ENCODE results near the gene TENT5C. TPM values are rescaled to one million over a fixed set of nuclear protein-coding genes. Genes with fewer than 3 reads are reported as not detected.

TENT5C gene
- total and polyA plus RNA-seq, 2 of the 13 experiments (the other 11 are each of a cell fraction or from before 2014, with no cell fraction given): 0.02 to 0.38 TPM

DNA sequence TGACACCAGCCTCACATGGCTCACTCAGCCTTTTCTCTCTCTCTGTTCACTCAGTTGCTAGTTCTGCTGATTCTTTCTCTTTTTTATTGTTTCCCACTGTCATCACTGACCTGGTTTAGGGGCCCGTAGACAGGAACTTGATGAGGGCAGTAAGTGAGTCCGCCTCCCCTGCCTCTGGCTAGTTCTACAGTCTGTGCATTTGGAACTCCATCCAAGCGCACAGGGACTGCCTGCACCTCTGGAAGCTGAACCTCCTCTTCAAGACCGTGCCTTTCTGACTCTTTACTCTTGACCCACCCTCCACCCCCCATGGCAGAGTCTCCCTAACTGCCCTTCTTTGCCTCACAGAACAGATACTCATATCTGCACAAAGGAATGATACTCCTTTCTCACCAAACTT lies 4.2 kb downstream of the TENT5C start:
- FAIRE-seq (no peak), DNase-seq (ENCODE audit: low spot score) (no peak), ATAC-seq (no peak)
- Histone ChIP-seq H3K9me3 (ENCODE audit: low read length) (no peaks in the 10 kb centered on the region), H3K36me3 (replicated peaks in 1 of 2; ENCODE audit: control insufficient read depth in 1 of 2, insufficient read depth in 2 of 2, low read length in 2 of 2) (no peaks in the 10 kb centered on the region), H3K9ac (ENCODE audit: insufficient read depth, low read depth, low read length) (no peak overlapping the region), H3K4me2 (ENCODE audit: low read depth, low read length) (no peak overlapping the region), H4K20me1 (ENCODE audit: insufficient read depth, low read length) (no peaks in the 10 kb centered on the region), H3K27ac (ENCODE audit: extremely low read length, insufficient read depth, low read length) (no peak overlapping the region), H3K79me2 (ENCODE audit: insufficient read depth, low read length) (no peaks in the 10 kb centered on the region), H3K4me1 (ENCODE audit: insufficient read depth, low read length) (peaks cover 14% of the 10 kb centered on the region; the same call in 1 of the 2 replicates), H3K4me3 (replicated peaks in 1 of 3; ENCODE audit: insufficient read depth in 1 of 3, low read depth in 2 of 3, low read length in 3 of 3) (no peak overlapping the region), H3K27me3 (ENCODE audit: control insufficient read depth in 1 of 2, insufficient read depth in 2 of 2, low read length in 2 of 2) (peaks cover 5 to 22% of the 10 kb centered on the region in 2 experiments; a peak in 4 of 5 replicates), H2AFZ (ENCODE audit: low read length) (no peak overlapping the region)
- POLR2A ChIA-PET: no interaction called here
- CTCF ChIA-PET (ENCODE audit: low intra/inter-chr PET ratio, low total read pairs): no interaction called here
- no TSS peak for BruUV-seq (replicated peaks)
- intact Hi-C loops (cut with micrococcal nuclease; ENCODE audit: unreplicated experiment) (no loop called here), in situ Hi-C loops (cut with HindIII; ENCODE audit: extremely low pct_ligation_motif_present, low pct_unique_long_range_greater_than_20kb) (no loop called here)
- WGBS (ENCODE audit: low lambda C conversion rate): 16% methylated on average over 4 of the region's 4 CpGs
- TF ChIP-seq ARNT2 (CRISPR knock-in tag; IDR thresholded peaks at IDR 0.05; ENCODE audit: low read depth) (no peak), ISX (CRISPR knock-in tag; conservative IDR thresholded peaks at IDR 0.05) (no peak), KLF11 (CRISPR knock-in tag; IDR thresholded peaks at IDR 0.05) (no peak), ZNF33A (CRISPR knock-in tag; IDR thresholded peaks at IDR 0.05; ENCODE audit: borderline replicate concordance) (no peak), HNF4A (CRISPR knock-in tag; IDR thresholded peaks at IDR 0.05) (no peak), DNMT3B (CRISPR knock-in tag; conservative IDR thresholded peaks at IDR 0.05) (no peak), ZNF660 (CRISPR knock-in tag; IDR thresholded peaks at IDR 0.05; ENCODE audit: borderline replicate concordance, low read depth) (no peak), HOXD1 (CRISPR knock-in tag; IDR thresholded peaks at IDR 0.05) (no peak), ZNF317 (CRISPR knock-in tag; IDR thresholded peaks at IDR 0.05) (no peak), ZNF207 (IDR thresholded peaks at IDR 0.05; ENCODE audit: borderline replicate concordance) (no peak), MAFG (CRISPR knock-in tag; IDR thresholded peaks at IDR 0.05) (no peak)
- TF ChIP-seq, protein P1, sequence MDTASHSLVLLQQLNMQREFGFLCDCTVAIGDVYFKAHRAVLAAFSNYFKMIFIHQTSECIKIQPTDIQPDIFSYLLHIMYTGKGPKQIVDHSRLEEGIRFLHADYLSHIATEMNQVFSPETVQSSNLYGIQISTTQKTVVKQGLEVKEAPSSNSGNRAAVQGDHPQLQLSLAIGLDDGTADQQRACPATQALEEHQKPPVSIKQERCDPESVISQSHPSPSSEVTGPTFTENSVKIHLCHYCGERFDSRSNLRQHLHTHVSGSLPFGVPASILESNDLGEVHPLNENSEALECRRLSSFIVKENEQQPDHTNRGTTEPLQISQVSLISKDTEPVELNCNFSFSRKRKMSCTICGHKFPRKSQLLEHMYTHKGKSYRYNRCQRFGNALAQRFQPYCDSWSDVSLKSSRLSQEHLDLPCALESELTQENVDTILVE (CRISPR knock-in tag; IDR thresholded peaks at IDR 0.05): no peak
- TF ChIP-seq, protein P2, sequence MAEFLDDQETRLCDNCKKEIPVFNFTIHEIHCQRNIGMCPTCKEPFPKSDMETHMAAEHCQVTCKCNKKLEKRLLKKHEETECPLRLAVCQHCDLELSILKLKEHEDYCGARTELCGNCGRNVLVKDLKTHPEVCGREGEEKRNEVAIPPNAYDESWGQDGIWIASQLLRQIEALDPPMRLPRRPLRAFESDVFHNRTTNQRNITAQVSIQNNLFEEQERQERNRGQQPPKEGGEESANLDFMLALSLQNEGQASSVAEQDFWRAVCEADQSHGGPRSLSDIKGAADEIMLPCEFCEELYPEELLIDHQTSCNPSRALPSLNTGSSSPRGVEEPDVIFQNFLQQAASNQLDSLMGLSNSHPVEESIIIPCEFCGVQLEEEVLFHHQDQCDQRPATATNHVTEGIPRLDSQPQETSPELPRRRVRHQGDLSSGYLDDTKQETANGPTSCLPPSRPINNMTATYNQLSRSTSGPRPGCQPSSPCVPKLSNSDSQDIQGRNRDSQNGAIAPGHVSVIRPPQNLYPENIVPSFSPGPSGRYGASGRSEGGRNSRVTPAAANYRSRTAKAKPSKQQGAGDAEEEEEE (CRISPR knock-in tag; IDR thresholded peaks at IDR 0.05; ENCODE audit: borderline replicate concordance): no peak
- TF ChIP-seq, protein P3, sequence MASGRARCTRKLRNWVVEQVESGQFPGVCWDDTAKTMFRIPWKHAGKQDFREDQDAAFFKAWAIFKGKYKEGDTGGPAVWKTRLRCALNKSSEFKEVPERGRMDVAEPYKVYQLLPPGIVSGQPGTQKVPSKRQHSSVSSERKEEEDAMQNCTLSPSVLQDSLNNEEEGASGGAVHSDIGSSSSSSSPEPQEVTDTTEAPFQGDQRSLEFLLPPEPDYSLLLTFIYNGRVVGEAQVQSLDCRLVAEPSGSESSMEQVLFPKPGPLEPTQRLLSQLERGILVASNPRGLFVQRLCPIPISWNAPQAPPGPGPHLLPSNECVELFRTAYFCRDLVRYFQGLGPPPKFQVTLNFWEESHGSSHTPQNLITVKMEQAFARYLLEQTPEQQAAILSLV (CRISPR knock-in tag; IDR thresholded peaks at IDR 0.05; ENCODE audit: borderline replicate concordance): no peak
- TF ChIP-seq, protein P4, sequence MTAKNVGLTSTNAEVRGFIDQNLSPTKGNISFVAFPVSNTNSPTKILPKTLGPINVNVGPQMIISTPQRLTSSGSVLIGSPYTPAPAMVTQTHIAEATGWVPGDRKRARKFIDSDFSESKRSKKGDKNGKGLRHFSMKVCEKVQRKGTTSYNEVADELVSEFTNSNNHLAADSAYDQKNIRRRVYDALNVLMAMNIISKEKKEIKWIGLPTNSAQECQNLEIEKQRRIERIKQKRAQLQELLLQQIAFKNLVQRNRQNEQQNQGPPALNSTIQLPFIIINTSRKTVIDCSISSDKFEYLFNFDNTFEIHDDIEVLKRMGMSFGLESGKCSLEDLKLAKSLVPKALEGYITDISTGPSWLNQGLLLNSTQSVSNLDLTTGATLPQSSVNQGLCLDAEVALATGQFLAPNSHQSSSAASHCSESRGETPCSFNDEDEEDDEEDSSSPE (CRISPR knock-in tag; IDR thresholded peaks at IDR 0.05): no peak
- TF ChIP-seq, protein P5, sequence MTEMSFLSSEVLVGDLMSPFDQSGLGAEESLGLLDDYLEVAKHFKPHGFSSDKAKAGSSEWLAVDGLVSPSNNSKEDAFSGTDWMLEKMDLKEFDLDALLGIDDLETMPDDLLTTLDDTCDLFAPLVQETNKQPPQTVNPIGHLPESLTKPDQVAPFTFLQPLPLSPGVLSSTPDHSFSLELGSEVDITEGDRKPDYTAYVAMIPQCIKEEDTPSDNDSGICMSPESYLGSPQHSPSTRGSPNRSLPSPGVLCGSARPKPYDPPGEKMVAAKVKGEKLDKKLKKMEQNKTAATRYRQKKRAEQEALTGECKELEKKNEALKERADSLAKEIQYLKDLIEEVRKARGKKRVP (CRISPR knock-in tag; IDR thresholded peaks at IDR 0.05): no peak

Data from HepG2 (cell line).